Uterus (tissue), 4 donors: ENCODE measurements around the gene CXCL8. TPM values are rescaled to one million over a fixed set of nuclear protein-coding genes. Genes with fewer than 3 reads are reported as not detected.

Source experiments
- DNase-seq, 2 donors: peaks; one replicate each; pipeline ENCODE4 v3.0.0-alpha.2; 2019 to 2020
- H3K27ac ChIP-seq, 2 donors: fragments of 200-600 bp; sonication (generic); 1 replicate in 1 of 2; 2 replicates in 1 of 2; pipeline ENCODE4 v1.5.1; 2016 to 2018
- H3K27me3 ChIP-seq, 2 donors: fragments of 200-600 bp; sonication (generic); one replicate each; pipeline ENCODE4 v1.5.1; 2018 to 2019; ENCODE audit warnings: control low read depth in 1 of 2
- H3K36me3 ChIP-seq, 2 donors: fragments of 200-600 bp; sonication (generic); one replicate each; pipeline ENCODE4 v1.5.1; 2019; ENCODE audit warnings: control low read depth in 1 of 2
- H3K4me1 ChIP-seq, 2 donors: fragments of 200-600 bp; sonication (generic); one replicate each; pipeline ENCODE4 v1.5.1; 2018 to 2019; ENCODE audit warnings: control low read depth in 1 of 2
- H3K4me3 ChIP-seq, 2 donors: fragments of 200-600 bp; sonication (generic); 1 replicate in 1 of 2; 2 replicates in 1 of 2; pipeline ENCODE4 v1.5.1; 2018 to 2019; ENCODE audit warnings: mild to moderate bottlenecking in 1 of 2
- H3K9me3 ChIP-seq, 2 donors: fragments of 200-600 bp; sonication (generic); one replicate each; pipeline ENCODE4 v1.5.1; 2019; ENCODE audit warnings: control low read depth in 1 of 2
- CTCF ChIP-seq, 4 experiments: fragments of 200-600 bp in 2 of 4; fragments of 450-650 bp in 2 of 4; sonication (generic) in 2 of 4; IDR thresholded peaks; one replicate each; pipeline ENCODE4 v1.5.1; 2016 to 2019; ENCODE audit warnings: antibody characterized with exemption in 4 of 4, mild to moderate bottlenecking in 2 of 4, moderate library complexity in 1 of 4
- POLR2A ChIP-seq, 2 donors: fragments of 450-650 bp; IDR thresholded peaks; one replicate each; pipeline ENCODE4 v1.6.1; 2016; ENCODE audit warnings: antibody characterized with exemption in 2 of 2, mild to moderate bottlenecking in 1 of 2, moderate library complexity in 1 of 2
- intact Hi-C: fragments of 100-400 bp; cut with DNase I; formaldehyde crosslinking; loops from one replicate; pipeline ENCODE4 v1.15.1; 2023; ENCODE audit warnings: low total_unique reads
- total RNA-seq, 4 donors: library from RNA; depleted of rRNA in 3 of 4; stranded (reverse); fragments of >200 nt in 3 of 4; gene quantifications; one replicate each; pipeline versions ENCODE4 v1.1.0 to v1.2.4, GENCODE V29; 2014 to 2023
- donor health status: DM: yes; HTN: yes; CAD: no.

Gene CXCL8
- total RNA-seq, 4 donors from 2014 or later: 0.67 to 2.2 TPM; not detected in 2

- DNase-seq: peak; percentile 60 to 83
- no peaks in the 10 kb centered on the region for H3K9me3 ChIP-seq
- H3K4me3 ChIP-seq: no peak overlapping the region
- H3K4me1 ChIP-seq: peaks cover 0 to 8% of the 10 kb centered on the region in 2 donors
- H3K36me3 ChIP-seq: no peaks in the 10 kb centered on the region
- no peak for TF ChIP-seq CTCF (IDR thresholded peaks at IDR 0.05)
- no peak for TF ChIP-seq POLR2A (IDR thresholded peaks at IDR 0.05)
- intact Hi-C loops: no loop called here
- peak overlapping the region; percentile 43 to 60 for H3K27ac ChIP-seq
- no peaks in the 10 kb centered on the region for H3K27me3 ChIP-seq
These were observed 35.9 kb upstream of the CXCL8 start for GRCh38 chr4:73704314-73705055.

DNA sequence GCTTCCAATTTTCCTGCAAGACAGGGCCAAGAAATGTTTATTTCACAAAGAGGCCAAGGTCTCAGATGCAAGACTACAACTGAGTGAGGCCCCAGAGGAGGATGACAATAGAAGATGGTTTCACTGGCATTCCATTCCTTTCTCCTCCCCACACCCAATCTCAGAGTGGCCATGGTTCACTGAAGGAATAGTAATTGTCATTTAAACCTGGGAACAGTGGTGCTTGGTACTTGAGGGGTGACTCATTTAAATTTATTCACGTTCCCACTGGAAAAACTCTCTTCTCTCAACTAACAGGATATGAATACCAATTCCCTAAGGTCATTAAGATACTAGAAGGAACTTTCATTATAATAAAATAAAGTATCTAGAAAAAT lies 35.3 kb upstream of the CXCL8 start:
- Histone ChIP-seq H3K9me3 (no peaks in the 10 kb centered on the region), H3K4me3 (no peak overlapping the region), H3K36me3 (no peaks in the 10 kb centered on the region), H3K4me1 (peaks cover 0 to 8% of the 10 kb centered on the region in 2 donors), H3K27ac (peak overlapping the region; percentile 43 to 60), H3K27me3 (no peaks in the 10 kb centered on the region)
- DNase-seq: no peak
- intact Hi-C loops: no loop called here
- TF ChIP-seq POLR2A (IDR thresholded peaks at IDR 0.05) (no peak), CTCF (IDR thresholded peaks at IDR 0.05) (no peak)

GRCh38 chr4:73705721-73706120 lies 34.6 kb upstream of the CXCL8 start:
- intact Hi-C loops: no loop called here
- Histone ChIP-seq H3K4me1 (peaks cover 0 to 8% of the 10 kb centered on the region in 2 donors), H3K27me3 (no peaks in the 10 kb centered on the region), H3K9me3 (no peaks in the 10 kb centered on the region), H3K36me3 (no peaks in the 10 kb centered on the region), H3K4me3 (no peak overlapping the region), H3K27ac (peak overlapping the region in 1 of 2 donors; percentile 60)
- no peak for DNase-seq
- TF ChIP-seq CTCF (IDR thresholded peaks at IDR 0.05) (no peak), POLR2A (IDR thresholded peaks at IDR 0.05) (no peak)

- Histone ChIP-seq H3K4me1 (peaks cover 0 to 8% of the 10 kb centered on the region in 2 donors), H3K27ac (no peak overlapping the region), H3K4me3 (no peak overlapping the region), H3K27me3 (no peaks in the 10 kb centered on the region), H3K9me3 (no peaks in the 10 kb centered on the region), H3K36me3 (no peaks in the 10 kb centered on the region)
- DNase-seq: no peak
- no peak for TF ChIP-seq CTCF (IDR thresholded peaks at IDR 0.05)
- no peak for TF ChIP-seq POLR2A (IDR thresholded peaks at IDR 0.05)
- intact Hi-C loops: no loop called here
These were observed 33.6 kb upstream of the CXCL8 start for GRCh38 chr4:73706811-73707210.

DNA sequence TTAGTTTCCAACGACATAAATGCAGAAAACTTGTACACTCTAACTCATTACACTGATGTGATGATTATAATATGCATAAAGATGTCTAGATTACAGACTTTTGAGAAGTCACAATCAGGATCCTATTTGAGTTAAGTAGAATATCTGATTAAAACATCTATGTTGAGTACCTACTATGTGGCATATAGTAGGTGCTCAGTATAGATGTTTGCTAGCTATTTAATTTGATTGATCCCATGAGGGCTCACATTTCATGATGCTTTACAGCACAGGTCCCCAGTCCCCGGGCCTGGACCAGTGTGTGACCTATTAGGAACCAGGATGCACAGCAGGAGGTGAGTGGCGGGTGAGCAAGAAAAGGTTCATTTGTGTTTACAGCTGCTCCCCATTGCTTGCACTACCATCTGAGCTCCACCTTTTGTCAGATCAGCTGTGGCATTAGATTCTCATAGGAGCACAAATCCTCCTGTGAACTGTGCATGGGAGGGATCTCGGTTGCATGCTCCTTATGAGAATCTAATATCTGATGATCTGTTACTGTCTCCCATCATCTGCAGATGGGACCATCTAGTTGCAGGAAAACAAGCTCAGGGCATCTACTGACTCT lies 33.0 kb upstream of the CXCL8 start:
- Histone ChIP-seq H3K27ac (no peak overlapping the region), H3K4me3 (no peak overlapping the region), H3K36me3 (no peaks in the 10 kb centered on the region), H3K9me3 (no peaks in the 10 kb centered on the region), H3K4me1 (peaks cover 0 to 8% of the 10 kb centered on the region in 2 donors), H3K27me3 (no peaks in the 10 kb centered on the region)
- TF ChIP-seq CTCF (IDR thresholded peaks at IDR 0.05) (no peak), POLR2A (IDR thresholded peaks at IDR 0.05) (no peak)
- DNase-seq: no peak
- intact Hi-C loops: no loop called here
